GM12873 (cell line): ENCODE data around the gene BICDL2.

Experiments used
- CTCF ChIP-seq: IDR thresholded peaks from 2 replicates; pipeline ENCODE4 v1.5.1; 2012; ENCODE audit warnings: low read depth, mild to moderate bottlenecking, moderate library complexity, low read length, control low read depth; ENCODE audit not compliant: insufficient read depth; ENCODE audit errors: missing control alignments

Gene BICDL2

GRCh38 chr16:3038896-3039295 lies 2.2 kb upstream of the BICDL2 start:
- no peak for TF ChIP-seq CTCF

DNA sequence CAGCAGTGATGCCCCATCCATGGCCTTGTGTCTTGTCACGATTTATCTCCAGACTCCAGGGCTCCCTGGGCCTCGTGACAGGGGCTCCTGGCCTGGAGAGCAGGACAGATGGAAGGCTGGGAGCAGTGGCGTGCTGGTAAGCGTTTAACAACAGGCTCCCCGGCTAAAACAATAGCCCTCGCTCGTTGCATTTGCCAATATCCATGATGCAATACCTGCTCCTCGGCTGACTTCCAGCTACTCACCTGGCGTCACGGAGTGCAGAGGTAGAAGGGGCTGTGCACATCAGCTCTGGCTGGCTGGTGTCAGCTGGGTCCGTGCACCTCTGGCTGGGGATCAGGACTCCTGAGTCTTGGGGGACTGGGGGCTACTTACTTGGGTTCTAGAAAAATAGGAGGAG lies 1.5 kb upstream of the BICDL2 start:
- TF ChIP-seq CTCF = no peak

- TF ChIP-seq CTCF = no peak
These were observed 595 bp downstream of the BICDL2 start for GRCh38 chr16:3035972-3036725.

GRCh38 chr16:3035289-3035971 lies 1.3 kb downstream of the BICDL2 start:
- no peak for TF ChIP-seq CTCF

DNA sequence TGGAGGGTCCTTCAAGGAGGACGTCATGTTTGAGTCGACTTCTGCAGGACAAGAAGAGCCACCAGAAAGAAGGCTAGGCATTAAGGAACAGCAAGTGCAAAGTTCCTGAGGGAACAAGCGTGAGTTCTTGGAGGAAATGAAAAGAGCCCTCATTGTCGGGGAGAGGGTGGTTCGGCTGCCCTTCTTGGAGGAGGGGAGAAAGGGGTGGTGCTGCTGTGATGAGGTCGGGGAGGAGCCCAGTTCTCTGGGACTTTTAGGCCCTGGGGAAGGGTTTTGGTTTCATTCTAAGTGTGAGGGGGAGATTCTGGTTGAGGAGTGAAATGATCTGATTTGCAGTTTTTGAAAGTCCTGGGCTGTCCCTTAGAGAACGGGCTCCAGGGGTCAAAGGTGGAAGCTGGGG lies 4.1 kb downstream of the BICDL2 start:
- no peak for TF ChIP-seq CTCF

- TF ChIP-seq CTCF = no peak
These were observed 6.2 kb downstream of the BICDL2 start for GRCh38 chr16:3030222-3031212.
